Measurements from ENCODE around the gene MRPL14.

Gene MRPL14

GRCh38 chr6:44066394-44067172 lies 60.7 kb downstream of the MRPL14 start:
- ATAC-seq (replicated peaks; ENCODE audit: extremely low read depth, poor library complexity, severe bottlenecking): no peak
- Mint-ChIP-seq H3K36me3 (ENCODE audit: insufficient read depth) (peaks cover under 1% of the 10 kb centered on the region), H3K4me1 (no peaks in the 10 kb centered on the region), H3K4me3 (no peak overlapping the region), H3K27ac (ENCODE audit: low read depth) (no peak overlapping the region), H3K27me3 (peaks cover 9% of the 10 kb centered on the region), H3K9me3 (no peaks in the 10 kb centered on the region)
- DNase-seq (ENCODE audit: low spot score in 2 of 2): no peak

DNA sequence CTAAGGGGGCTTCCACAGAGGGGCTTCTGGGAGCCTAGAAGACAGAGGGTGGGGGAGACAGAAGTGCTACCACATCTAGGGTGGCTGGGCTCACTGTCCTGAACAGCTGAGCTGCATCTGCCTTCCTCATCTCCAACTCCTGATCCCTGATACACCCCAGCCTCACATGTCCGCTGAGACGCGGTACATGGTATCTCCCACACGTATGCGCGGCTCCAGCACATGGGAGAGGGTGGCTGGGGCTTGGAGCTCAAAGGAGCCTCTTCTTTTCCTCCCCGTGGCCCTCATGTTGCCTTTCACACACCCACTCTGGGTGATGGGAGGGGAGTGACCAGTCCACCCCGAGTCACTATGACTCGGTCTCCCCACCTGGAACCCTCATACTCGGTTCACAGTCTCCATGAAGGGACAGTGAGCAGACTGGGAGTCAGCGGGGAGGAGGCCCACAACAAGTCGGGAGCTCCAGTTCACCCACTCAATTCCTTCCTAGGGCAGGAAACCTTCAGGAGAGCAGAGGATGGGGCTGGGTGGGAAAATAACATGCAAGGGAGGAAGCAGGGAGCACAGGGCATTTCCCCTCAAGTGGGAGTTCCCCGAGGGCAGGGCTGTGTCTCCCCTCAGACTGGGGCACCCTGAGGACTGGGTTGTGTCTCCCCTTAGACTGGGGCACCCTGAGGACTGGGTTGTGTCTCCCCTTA lies 61.7 kb downstream of the MRPL14 start:
- no peak overlapping the region for H3K4me3 Mint-ChIP-seq
- peaks cover 9% of the 10 kb centered on the region for H3K27me3 Mint-ChIP-seq
- no peaks in the 10 kb centered on the region for H3K9me3 Mint-ChIP-seq
- no peak overlapping the region for H3K27ac Mint-ChIP-seq (ENCODE audit: low read depth)
- H3K4me1 Mint-ChIP-seq: no peaks in the 10 kb centered on the region
- no peaks in the 10 kb centered on the region for H3K36me3 Mint-ChIP-seq (ENCODE audit: insufficient read depth)
- ATAC-seq (replicated peaks; ENCODE audit: extremely low read depth, poor library complexity, severe bottlenecking): no peak
- no peak for DNase-seq (ENCODE audit: low spot score in 2 of 2)

DNA sequence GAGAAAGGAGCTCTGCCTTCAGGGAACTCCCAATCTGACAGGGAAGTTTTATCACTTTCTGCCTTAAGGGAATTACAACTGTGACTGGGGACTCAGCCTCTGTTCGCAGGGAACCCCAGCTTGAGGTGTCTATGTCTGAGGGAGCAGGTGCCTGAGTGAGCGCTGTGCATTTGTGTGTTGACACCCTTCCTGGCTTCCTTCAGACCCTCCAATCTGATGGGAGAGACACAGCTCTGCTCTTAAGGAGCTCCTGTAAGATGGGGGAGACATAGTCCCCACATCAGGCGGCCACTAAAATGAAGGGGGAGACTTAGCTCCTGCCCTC lies 62.3 kb downstream of the MRPL14 start:
- Mint-ChIP-seq H3K36me3 (ENCODE audit: insufficient read depth) (no peaks in the 10 kb centered on the region), H3K9me3 (no peaks in the 10 kb centered on the region), H3K4me1 (no peaks in the 10 kb centered on the region), H3K4me3 (no peak overlapping the region), H3K27me3 (peaks cover 9% of the 10 kb centered on the region), H3K27ac (ENCODE audit: low read depth) (no peak overlapping the region)
- no peak for DNase-seq (ENCODE audit: low spot score in 2 of 2)
- no peak for ATAC-seq (replicated peaks; ENCODE audit: extremely low read depth, poor library complexity, severe bottlenecking)

DNA sequence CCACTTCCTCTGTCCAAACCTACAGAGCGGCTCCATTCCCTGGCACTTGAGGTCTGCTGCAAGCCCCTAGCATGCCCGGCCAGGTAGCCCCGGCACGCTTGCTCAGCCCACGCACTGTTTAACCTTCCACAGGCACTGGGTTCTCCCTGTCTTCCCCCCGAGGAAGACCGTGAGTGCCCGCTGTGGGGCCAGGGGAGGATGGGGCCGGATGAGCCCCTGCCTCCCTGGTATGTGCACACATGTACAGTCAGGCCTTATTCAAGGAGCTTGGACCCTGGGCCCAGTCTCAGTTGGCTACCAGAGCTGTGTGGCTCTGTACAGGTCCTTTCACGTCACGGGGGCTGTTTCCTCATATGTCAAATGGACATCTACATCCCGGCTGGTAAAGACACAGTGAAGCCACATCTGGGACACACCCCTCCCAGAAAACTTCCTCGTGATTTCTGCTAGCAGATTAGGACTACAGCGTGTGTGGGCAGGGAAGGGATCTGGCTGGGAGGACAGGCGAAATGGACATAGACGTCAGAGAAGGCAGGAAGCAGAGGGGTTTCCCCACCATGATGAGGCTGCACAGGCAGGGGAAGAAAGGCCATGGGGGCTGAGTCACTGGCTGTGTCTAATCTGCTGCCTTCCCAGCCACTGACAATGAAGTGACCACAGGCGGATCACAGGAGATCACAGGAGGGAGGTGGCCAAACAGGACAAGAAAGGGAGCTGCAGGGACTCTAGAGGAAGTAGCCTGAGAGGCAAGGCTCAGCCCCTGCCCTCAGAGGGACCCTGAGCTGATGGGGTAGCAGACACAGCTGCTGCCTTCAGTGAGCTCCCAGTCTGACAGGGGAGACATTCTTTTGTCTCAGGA lies 62.9 kb downstream of the MRPL14 start:
- Mint-ChIP-seq H3K9me3 (no peaks in the 10 kb centered on the region), H3K36me3 (ENCODE audit: insufficient read depth) (peaks cover 2% of the 10 kb centered on the region), H3K27me3 (peaks cover 9% of the 10 kb centered on the region), H3K27ac (ENCODE audit: low read depth) (no peak overlapping the region), H3K4me3 (no peak overlapping the region), H3K4me1 (no peaks in the 10 kb centered on the region)
- DNase-seq (ENCODE audit: low spot score in 2 of 2) (no peak), ATAC-seq (replicated peaks; ENCODE audit: extremely low read depth, poor library complexity, severe bottlenecking) (no peak)

GRCh38 chr6:44063561-44064059 lies 63.6 kb downstream of the MRPL14 start:
- peaks cover 5% of the 10 kb centered on the region for H3K4me1 Mint-ChIP-seq
- no peak overlapping the region for H3K27ac Mint-ChIP-seq (ENCODE audit: low read depth)
- peaks cover 2% of the 10 kb centered on the region for H3K36me3 Mint-ChIP-seq (ENCODE audit: insufficient read depth)

More at GRCh38 chr6:44063561-44064059, 63.6 kb downstream of the MRPL14 start:
- Mint-ChIP-seq H3K4me3 (no peak overlapping the region), H3K9me3 (no peaks in the 10 kb centered on the region), H3K27me3 (peaks cover 6% of the 10 kb centered on the region)
- DNase-seq (ENCODE audit: low spot score in 2 of 2) (no peak), ATAC-seq (replicated peaks; ENCODE audit: extremely low read depth, poor library complexity, severe bottlenecking) (no peak)

Data from central memory CD8-positive, alpha-beta T cell (primary cell).